Skeletal muscle cell (primary cell): ENCODE results near the gene PPM1H.
"Not testable (repeated sequence)": the region's sequence is repeated elsewhere in the genome, so short reads cannot be mapped to it uniquely, and the experiment has no call there.

Source experiments
- DNase-seq: peaks from one replicate; pipeline ENCODE4 v3.0.0-alpha.2; 2010; ENCODE audit warnings: low read depth
- H3K4me3 ChIP-seq: 2 replicates; pipeline ENCODE4 v1.5.1; 2011; ENCODE audit warnings: low read depth, mild to moderate bottlenecking, control low read depth, low read length, moderate library complexity

The PPM1H gene

GRCh38 chr12:62684570-62685295 is 250.2 kb downstream of the PPM1H start:
- peak; percentile 66 for DNase-seq
- H3K4me3 ChIP-seq, result no peak overlapping the region

GRCh38 chr12:62683776-62684569 is 251.0 kb downstream of the PPM1H start:
- no peak for DNase-seq
- no peak overlapping the region for H3K4me3 ChIP-seq

- DNase-seq, result no peak
- H3K4me3 ChIP-seq, result no peak overlapping the region
These were observed 253.6 kb downstream of the PPM1H start for GRCh38 chr12:62681306-62681705.

- no peak for DNase-seq
These were observed 255.3 kb downstream of the PPM1H start for GRCh38 chr12:62679608-62680007.

GRCh38 chr12:62677355-62677754 is 257.6 kb downstream of the PPM1H start:
- H3K4me3 ChIP-seq, result no peak overlapping the region
- no peak for DNase-seq

More at GRCh38 chr12:62679608-62680007, 255.3 kb downstream of the PPM1H start:
- no peak overlapping the region for H3K4me3 ChIP-seq

GRCh38 chr12:62676521-62677307 is 258.2 kb downstream of the PPM1H start:
- DNase-seq, result no peak
- no peak overlapping the region for H3K4me3 ChIP-seq

GRCh38 chr12:62673028-62673815 is 261.7 kb downstream of the PPM1H start:
- no peak for DNase-seq
- no peak overlapping the region for H3K4me3 ChIP-seq

GRCh38 chr12:62670986-62671720 is 263.8 kb downstream of the PPM1H start:
- H3K4me3 ChIP-seq, result no peak overlapping the region
- DNase-seq, result no peak

GRCh38 chr12:62668782-62669181 is 266.2 kb downstream of the PPM1H start:
- no peak for DNase-seq
- H3K4me3 ChIP-seq, result no peak overlapping the region

- not testable (repeated sequence) for DNase-seq, H3K4me3 ChIP-seq
These were observed 270.0 kb downstream of the PPM1H start for GRCh38 chr12:62664951-62665350.

- DNase-seq, result no peak
- H3K4me3 ChIP-seq, result no peak overlapping the region
These were observed 274.2 kb downstream of the PPM1H start for GRCh38 chr12:62660756-62661155.

GRCh38 chr12:62659453-62660295 is 275.3 kb downstream of the PPM1H start:
- no peak for DNase-seq
- no peak overlapping the region for H3K4me3 ChIP-seq

- DNase-seq, result no peak
- no peak overlapping the region for H3K4me3 ChIP-seq
These were observed 276.0 kb downstream of the PPM1H start for GRCh38 chr12:62658910-62659309.

- H3K4me3 ChIP-seq, result no peak overlapping the region
- no peak for DNase-seq
These were observed 277.7 kb downstream of the PPM1H start for GRCh38 chr12:62657363-62657632.

GRCh38 chr12:62656591-62657362 is 278.2 kb downstream of the PPM1H start:
- H3K4me3 ChIP-seq, result no peak overlapping the region
- no peak for DNase-seq

- no peak overlapping the region for H3K4me3 ChIP-seq
- DNase-seq, result no peak
These were observed 279.2 kb downstream of the PPM1H start for GRCh38 chr12:62655666-62656151.
